SK-N-MC (cell line): Measurements from ENCODE around the gene CTNNA3.

Experiments used
- EZH2 ChIP-seq: fragments of 200-600 bp; sonication (generic); IDR thresholded peaks from one replicate; pipeline ENCODE4 v1.6.1; 2017; ENCODE audit warnings: antibody characterized with exemption
- POLR2AphosphoS5 ChIP-seq: IDR thresholded peaks from 2 replicates; pipeline ENCODE4 v1.6.1; 2012; ENCODE audit warnings: mild to moderate bottlenecking, low read depth, low read length, borderline replicate concordance

- TF ChIP-seq POLR2AphosphoS5: no peak
- no peak for TF ChIP-seq EZH2
These were observed 1232.4 kb downstream of the CTNNA3 start for GRCh38 chr10:66463611-66464010.
